HEK293T (cell line): ENCODE measurements around the gene MLLT11.

Source experiments
- ARNT ChIP-seq: fragments of 450-650 bp; IDR thresholded peaks from 2 replicates; pipeline ENCODE4 v1.6.1; 2017; ENCODE audit warnings: mild to moderate bottlenecking
- BHLHE40 ChIP-seq: fragments of 450-650 bp; IDR thresholded peaks from 2 replicates; pipeline ENCODE4 v1.6.1; 2016; ENCODE audit warnings: mild to moderate bottlenecking, moderate library complexity, borderline replicate concordance
- FOXK2 ChIP-seq: fragments of 450-650 bp; IDR thresholded peaks from 2 replicates; pipeline ENCODE4 v1.6.1; 2016; ENCODE audit warnings: mild to moderate bottlenecking
- FOXM1 ChIP-seq: fragments of 450-650 bp; IDR thresholded peaks from 2 replicates; pipeline ENCODE4 v1.6.1; 2017; ENCODE audit warnings: mild to moderate bottlenecking, borderline replicate concordance
- L3MBTL2 ChIP-seq: fragments of 450-650 bp; conservative IDR thresholded peaks from 2 replicates; pipeline ENCODE4 v1.6.1; 2016; ENCODE audit warnings: mild to moderate bottlenecking
- NFRKB ChIP-seq: fragments of 450-650 bp; IDR thresholded peaks from 2 replicates; pipeline ENCODE4 v1.6.1; 2016; ENCODE audit warnings: mild to moderate bottlenecking, moderate library complexity
- SP1 ChIP-seq: fragments of 450-650 bp; IDR thresholded peaks from 2 replicates; pipeline ENCODE4 v1.6.1; 2017
- SUZ12 ChIP-seq: fragments of 450-650 bp; IDR thresholded peaks from 2 replicates; pipeline ENCODE4 v1.6.1; 2016; ENCODE audit warnings: mild to moderate bottlenecking
- ZNF384 ChIP-seq: fragments of 450-650 bp; IDR thresholded peaks from 2 replicates; pipeline ENCODE4 v1.6.1; 2016

DNA sequence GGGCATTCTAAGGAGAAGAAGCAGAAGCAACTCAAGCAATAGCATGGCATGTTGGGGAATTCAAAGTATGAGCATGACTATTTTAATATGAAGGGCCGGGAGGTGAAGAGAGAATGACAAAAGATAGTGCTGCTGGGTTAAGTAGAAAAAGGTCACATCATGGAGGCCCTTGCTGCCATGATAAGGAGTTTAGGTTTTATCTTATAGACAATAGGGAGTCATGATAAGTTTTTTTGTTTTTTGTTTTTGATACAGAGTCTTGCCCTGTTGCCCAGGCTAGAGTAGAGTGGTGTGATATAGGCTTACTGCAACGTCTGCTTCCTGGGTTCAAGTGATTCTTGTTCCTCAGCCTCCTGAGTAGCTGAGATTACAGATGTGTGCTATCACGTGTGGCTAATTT lies 20.7 kb upstream of the MLLT11 start:
- TF ChIP-seq ARNT (no peak), FOXM1 (no peak), SP1 (no peak), NFRKB (no peak), SUZ12 (no peak), BHLHE40 (no peak), FOXK2 (no peak), ZNF384 (no peak), L3MBTL2 (no peak)
